Breast epithelium (tissue), 3 donors: ENCODE measurements around the gene TRPM3.

Experiments
- POLR2AphosphoS5 ChIP-seq, 3 donors: sonication (generic); formaldehyde crosslinking; IDR thresholded peaks; one replicate each; pipeline ENCODE4 v1.6.1; 2017; ENCODE audit warnings: antibody characterized with exemption in 3 of 3
- TF ChIP-seq, protein P1 (sequence below), 3 donors: fragments of 450-650 bp; IDR thresholded peaks; one replicate each; pipeline ENCODE4 v1.5.1; 2016 to 2017; ENCODE audit warnings: antibody characterized with exemption in 3 of 3, mild to moderate bottlenecking in 3 of 3, moderate library complexity in 3 of 3

DNA sequence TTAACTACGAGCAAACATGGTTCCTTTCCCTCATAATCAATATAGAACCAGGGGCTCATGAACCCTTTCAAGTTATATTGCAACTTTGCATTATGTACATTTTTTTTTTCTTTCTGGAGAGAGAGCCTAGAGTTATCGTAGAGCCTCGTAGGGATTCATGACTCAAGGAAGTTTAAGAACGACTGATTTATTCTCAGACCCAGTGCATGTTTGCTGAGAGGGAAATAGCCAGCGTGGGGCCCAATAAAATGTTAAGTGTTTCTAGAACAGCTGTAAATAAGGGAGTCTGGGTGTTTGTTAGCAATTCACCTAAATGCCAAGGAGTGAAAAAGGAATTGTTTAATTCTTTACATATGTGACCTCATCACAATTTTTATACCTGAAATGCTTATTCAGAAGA lies 587.9 kb downstream of the TRPM3 start:
- TF ChIP-seq, protein P1, sequence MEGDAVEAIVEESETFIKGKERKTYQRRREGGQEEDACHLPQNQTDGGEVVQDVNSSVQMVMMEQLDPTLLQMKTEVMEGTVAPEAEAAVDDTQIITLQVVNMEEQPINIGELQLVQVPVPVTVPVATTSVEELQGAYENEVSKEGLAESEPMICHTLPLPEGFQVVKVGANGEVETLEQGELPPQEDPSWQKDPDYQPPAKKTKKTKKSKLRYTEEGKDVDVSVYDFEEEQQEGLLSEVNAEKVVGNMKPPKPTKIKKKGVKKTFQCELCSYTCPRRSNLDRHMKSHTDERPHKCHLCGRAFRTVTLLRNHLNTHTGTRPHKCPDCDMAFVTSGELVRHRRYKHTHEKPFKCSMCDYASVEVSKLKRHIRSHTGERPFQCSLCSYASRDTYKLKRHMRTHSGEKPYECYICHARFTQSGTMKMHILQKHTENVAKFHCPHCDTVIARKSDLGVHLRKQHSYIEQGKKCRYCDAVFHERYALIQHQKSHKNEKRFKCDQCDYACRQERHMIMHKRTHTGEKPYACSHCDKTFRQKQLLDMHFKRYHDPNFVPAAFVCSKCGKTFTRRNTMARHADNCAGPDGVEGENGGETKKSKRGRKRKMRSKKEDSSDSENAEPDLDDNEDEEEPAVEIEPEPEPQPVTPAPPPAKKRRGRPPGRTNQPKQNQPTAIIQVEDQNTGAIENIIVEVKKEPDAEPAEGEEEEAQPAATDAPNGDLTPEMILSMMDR (IDR thresholded peaks at IDR 0.05), result no peak
- no peak for TF ChIP-seq POLR2AphosphoS5 (IDR thresholded peaks at IDR 0.05)
